Erythroblast (primary cell): Measurements from ENCODE around the gene ANK3.

Experiments
- GATA1 ChIP-seq: IDR thresholded peaks from 2 replicates; pipeline ENCODE4 v1.6.1; 2011; ENCODE audit warnings: low read depth, mild to moderate bottlenecking, control low read depth, low read length, moderate library complexity
- POLR2A ChIP-seq: IDR thresholded peaks from 2 replicates; pipeline ENCODE4 v1.6.1; 2011; ENCODE audit warnings: mild to moderate bottlenecking, low read length

DNA sequence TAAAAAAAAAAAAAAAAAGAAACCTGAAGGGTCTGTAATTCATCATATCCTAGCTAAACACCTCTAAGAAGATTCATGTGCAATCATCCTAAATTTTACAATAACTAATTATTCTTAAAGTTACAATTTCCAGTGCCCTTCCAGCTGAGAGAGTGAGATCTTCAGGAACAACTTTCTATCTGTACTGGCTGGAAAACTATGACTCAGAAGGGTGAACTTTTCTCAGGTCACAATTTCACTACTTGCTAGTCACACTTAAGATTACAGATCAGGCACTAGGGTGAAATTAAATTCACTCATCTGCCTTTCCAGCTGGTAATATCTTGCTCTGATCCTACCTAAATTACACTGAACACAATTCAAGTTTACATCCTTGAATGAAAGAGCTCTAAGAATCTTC lies 158.8 kb downstream of the ANK3 start:
- TF ChIP-seq POLR2A = no peak
- TF ChIP-seq GATA1 = no peak
